Gastrocnemius medialis (tissue), 4 donors: ENCODE data around the gene CRELD1.

ENCODE experiments used
- POLR2A ChIP-seq, 2 donors: fragments of 450-650 bp; IDR thresholded peaks; one replicate each; pipeline ENCODE4 v1.6.1; 2017; ENCODE audit warnings: antibody characterized with exemption in 2 of 2, mild to moderate bottlenecking in 2 of 2, moderate library complexity in 2 of 2
- TF ChIP-seq, protein P1 (sequence below), 5 experiments: fragments of 450-650 bp in 3 of 5; fragments of 200-600 bp in 2 of 5; sonication (generic) in 2 of 5; IDR thresholded peaks in 4 of 5; conservative IDR thresholded peaks in 1 of 5; 1 replicate in 4 of 5; 2 replicates in 1 of 5; pipeline ENCODE4 v1.5.1; 2016 to 2019; ENCODE audit warnings: antibody characterized with exemption in 5 of 5, mild to moderate bottlenecking in 3 of 5, moderate library complexity in 3 of 5

DNA sequence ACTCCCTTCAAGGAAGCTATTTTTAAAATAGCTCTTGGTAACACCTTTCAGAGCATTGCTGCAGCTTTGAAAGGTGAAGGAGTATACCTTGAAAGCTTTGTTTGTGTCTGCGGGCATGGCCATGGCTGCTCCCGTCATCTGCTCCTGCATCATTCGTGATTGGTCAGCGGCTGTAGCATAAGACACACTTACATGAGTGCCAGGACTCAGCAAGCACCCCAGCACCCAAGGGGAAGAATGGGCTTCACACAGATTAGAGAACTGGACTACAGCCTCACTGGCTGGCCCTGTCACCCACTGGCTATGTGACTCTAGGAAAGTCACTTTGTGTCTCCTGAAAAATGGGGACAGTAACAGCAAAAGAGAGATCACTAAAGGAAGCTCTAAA lies 36.0 kb downstream of the CRELD1 start:
- no peak for TF ChIP-seq POLR2A (IDR thresholded peaks at IDR 0.05)
- TF ChIP-seq, protein P1, sequence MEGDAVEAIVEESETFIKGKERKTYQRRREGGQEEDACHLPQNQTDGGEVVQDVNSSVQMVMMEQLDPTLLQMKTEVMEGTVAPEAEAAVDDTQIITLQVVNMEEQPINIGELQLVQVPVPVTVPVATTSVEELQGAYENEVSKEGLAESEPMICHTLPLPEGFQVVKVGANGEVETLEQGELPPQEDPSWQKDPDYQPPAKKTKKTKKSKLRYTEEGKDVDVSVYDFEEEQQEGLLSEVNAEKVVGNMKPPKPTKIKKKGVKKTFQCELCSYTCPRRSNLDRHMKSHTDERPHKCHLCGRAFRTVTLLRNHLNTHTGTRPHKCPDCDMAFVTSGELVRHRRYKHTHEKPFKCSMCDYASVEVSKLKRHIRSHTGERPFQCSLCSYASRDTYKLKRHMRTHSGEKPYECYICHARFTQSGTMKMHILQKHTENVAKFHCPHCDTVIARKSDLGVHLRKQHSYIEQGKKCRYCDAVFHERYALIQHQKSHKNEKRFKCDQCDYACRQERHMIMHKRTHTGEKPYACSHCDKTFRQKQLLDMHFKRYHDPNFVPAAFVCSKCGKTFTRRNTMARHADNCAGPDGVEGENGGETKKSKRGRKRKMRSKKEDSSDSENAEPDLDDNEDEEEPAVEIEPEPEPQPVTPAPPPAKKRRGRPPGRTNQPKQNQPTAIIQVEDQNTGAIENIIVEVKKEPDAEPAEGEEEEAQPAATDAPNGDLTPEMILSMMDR (IDR thresholded peaks at IDR 0.05 in 4 of 5, conservative IDR thresholded peaks at IDR 0.05 in 1 of 5): no peak
